ENCODE measurements around the gene SERINC3. TPM values are rescaled to one million over a fixed set of nuclear protein-coding genes. Genes with fewer than 3 reads are reported as not detected.

SERINC3 gene
- total and polyA plus RNA-seq, 2 experiments from 2014 or later: 18.1 to 33.0 TPM

- TF ChIP-seq NANOG (IDR thresholded peaks at IDR 0.05; ENCODE audit: borderline replicate concordance): no peak
- TF ChIP-seq EZH2 (IDR thresholded peaks at IDR 0.05; ENCODE audit: low read depth, unreplicated experiment): no peak
- no peak for TF ChIP-seq ZNF331 (CRISPR knock-in tag; IDR thresholded peaks at IDR 0.05; ENCODE audit: low read depth)
- no peak for TF ChIP-seq ETS1 (IDR thresholded peaks at IDR 0.05)
- peak; percentile 98 for TF ChIP-seq POLR2AphosphoS5 (IDR thresholded peaks at IDR 0.05; ENCODE audit: low read depth)
- no peak for TF ChIP-seq REST (IDR thresholded peaks at IDR 0.05; ENCODE audit: unreplicated experiment)
- no peak for TF ChIP-seq ZNF114 (CRISPR knock-in tag; IDR thresholded peaks at IDR 0.05)
- TF ChIP-seq, protein P1, sequence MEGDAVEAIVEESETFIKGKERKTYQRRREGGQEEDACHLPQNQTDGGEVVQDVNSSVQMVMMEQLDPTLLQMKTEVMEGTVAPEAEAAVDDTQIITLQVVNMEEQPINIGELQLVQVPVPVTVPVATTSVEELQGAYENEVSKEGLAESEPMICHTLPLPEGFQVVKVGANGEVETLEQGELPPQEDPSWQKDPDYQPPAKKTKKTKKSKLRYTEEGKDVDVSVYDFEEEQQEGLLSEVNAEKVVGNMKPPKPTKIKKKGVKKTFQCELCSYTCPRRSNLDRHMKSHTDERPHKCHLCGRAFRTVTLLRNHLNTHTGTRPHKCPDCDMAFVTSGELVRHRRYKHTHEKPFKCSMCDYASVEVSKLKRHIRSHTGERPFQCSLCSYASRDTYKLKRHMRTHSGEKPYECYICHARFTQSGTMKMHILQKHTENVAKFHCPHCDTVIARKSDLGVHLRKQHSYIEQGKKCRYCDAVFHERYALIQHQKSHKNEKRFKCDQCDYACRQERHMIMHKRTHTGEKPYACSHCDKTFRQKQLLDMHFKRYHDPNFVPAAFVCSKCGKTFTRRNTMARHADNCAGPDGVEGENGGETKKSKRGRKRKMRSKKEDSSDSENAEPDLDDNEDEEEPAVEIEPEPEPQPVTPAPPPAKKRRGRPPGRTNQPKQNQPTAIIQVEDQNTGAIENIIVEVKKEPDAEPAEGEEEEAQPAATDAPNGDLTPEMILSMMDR (conservative IDR thresholded peaks at IDR 0.05; ENCODE audit: low read depth in 2 of 2): peak in 1 of 2 experiments; percentile 17; a peak in 1 of 4 replicates
Measured at GRCh38 chr20:44475694-44476560, 45.9 kb downstream of the SERINC3 start, which contains the start of gene TTPAL (continued).

- Histone ChIP-seq H2AFZ (peak overlapping the region; percentile 90; the same call in 1 of the 2 replicates), H3K4me3 (peak overlapping the region; percentile 91), H3K4me1 (ENCODE audit: insufficient read depth) (peaks cover 5% of the 10 kb centered on the region; the same call in 1 of the 2 replicates), H3K4me2 (peak overlapping the region; percentile 96), H3K27me3 (ENCODE audit: insufficient read depth) (no peaks in the 10 kb centered on the region), H3K27ac (ENCODE audit: low read depth) (no peak overlapping the region), H3K9me2 (ENCODE audit: insufficient read depth) (no peaks in the 10 kb centered on the region), H3F3A (replicated peaks; ENCODE audit: low read depth) (no peaks in the 10 kb centered on the region), H4K20me1 (replicated peaks; ENCODE audit: insufficient read depth) (no peaks in the 10 kb centered on the region), H3K36me3 (ENCODE audit: insufficient read depth) (no peaks in the 10 kb centered on the region), H3K79me2 (replicated peaks; ENCODE audit: insufficient read depth) (peaks cover 7% of the 10 kb centered on the region)
- peaks cover 10% of the 10 kb centered on the region for H3K27me3 Mint-ChIP-seq (ENCODE audit: insufficient read depth, low read depth, poor library complexity)
- peak overlapping the region; percentile 91 for H3K4me3 Mint-ChIP-seq
- H3K36me3 Mint-ChIP-seq (ENCODE audit: low read depth): no peaks in the 10 kb centered on the region; the same call in 2 of the 3 replicates
- H3K4me1 Mint-ChIP-seq: peaks cover 13% of the 10 kb centered on the region; the same call in 2 of the 3 replicates
- no peak for ATAC-seq
- no peak for DNase-seq (ENCODE audit: low spot score)
- peak overlapping the region; percentile 91; the same call in 1 of the 2 replicates for H3K27ac Mint-ChIP-seq
- H3K9me3 Mint-ChIP-seq: no peaks in the 10 kb centered on the region
- TF ChIP-seq ZNF114 (CRISPR knock-in tag; IDR thresholded peaks at IDR 0.05) (no peak), POLR2AphosphoS5 (IDR thresholded peaks at IDR 0.05; ENCODE audit: low read depth) (no peak), ZNF331 (CRISPR knock-in tag; IDR thresholded peaks at IDR 0.05; ENCODE audit: low read depth) (no peak), REST (IDR thresholded peaks at IDR 0.05; ENCODE audit: unreplicated experiment) (no peak), JUNB (IDR thresholded peaks at IDR 0.05; ENCODE audit: unreplicated experiment) (no peak), NANOG (IDR thresholded peaks at IDR 0.05; ENCODE audit: borderline replicate concordance) (no peak), CREB1 (CRISPR knock-in tag; IDR thresholded peaks at IDR 0.05; ENCODE audit: low read depth) (no peak)
Measured at GRCh38 chr20:44475372-44475693, 46.5 kb downstream of the SERINC3 start.

All from GM23338 (cell line).